Neural progenitor cell (in vitro differentiated cells): Measurements from ENCODE around the gene PBX3. TPM values are rescaled to one million over a fixed set of nuclear protein-coding genes. Genes with fewer than 3 reads are reported as not detected.

Source experiments
- DNase-seq: peaks from one replicate; pipeline ENCODE4 v3.0.0-alpha.2; 2016; ENCODE audit warnings: low spot score
- H2AFZ ChIP-seq: fragments of 200-600 bp; sonication (generic); replicated peaks from 2 replicates; pipeline ENCODE4 v1.6.1; 2016; ENCODE audit warnings: antibody characterized with exemption
- H3F3A ChIP-seq: fragments of 200-600 bp; sonication (generic); 2 replicates; pipeline ENCODE4 v1.6.1; 2016; ENCODE audit warnings: antibody characterized with exemption, low read depth
- H3K27ac ChIP-seq: fragments of 200-600 bp; sonication (generic); 2 replicates; pipeline ENCODE4 v1.5.1; 2016; ENCODE audit warnings: mild to moderate bottlenecking
- H3K27me3 ChIP-seq: fragments of 200-600 bp; sonication (generic); 2 replicates; pipeline ENCODE4 v1.6.1; 2016; ENCODE audit warnings: mild to moderate bottlenecking, moderate library complexity
- H3K36me3 ChIP-seq: fragments of 200-600 bp; sonication (generic); 2 replicates; pipeline ENCODE4 v1.5.1; 2016
- H3K4me1 ChIP-seq: fragments of 200-600 bp; sonication (generic); 2 replicates; pipeline ENCODE4 v1.6.1; 2016; ENCODE audit warnings: mixed run types
- H3K4me2 ChIP-seq: fragments of 200-600 bp; sonication (generic); 2 replicates; pipeline ENCODE4 v1.6.1; 2016
- H3K4me3 ChIP-seq: fragments of 200-600 bp; sonication (generic); 2 replicates; pipeline ENCODE4 v1.5.1; 2016
- H3K79me2 ChIP-seq: fragments of 200-600 bp; sonication (generic); 2 replicates; pipeline ENCODE4 v1.6.1; 2016; ENCODE audit warnings: low read depth
- H3K9ac ChIP-seq: fragments of 200-600 bp; sonication (generic); 2 replicates; pipeline ENCODE4 v1.6.1; 2016
- H3K9me3 ChIP-seq: fragments of 200-600 bp; sonication (generic); 2 replicates; pipeline ENCODE4 v1.5.1; 2016; ENCODE audit warnings: low read depth
- H4K20me1 ChIP-seq: fragments of 200-600 bp; sonication (generic); 2 replicates; pipeline ENCODE4 v1.6.1; 2016; ENCODE audit warnings: low read depth
- H3K27ac Mint-ChIP-seq: 3 replicates; pipeline ENCODE4 v1.8.0; 2021; ENCODE audit warnings: mixed read lengths
- H3K27me3 Mint-ChIP-seq: 2 replicates; pipeline ENCODE4 v1.8.0; 2022; ENCODE audit warnings: low read depth, mild to moderate bottlenecking, inconsistent platforms, moderate library complexity, mixed read lengths; ENCODE audit not compliant: insufficient read depth
- H3K36me3 Mint-ChIP-seq: 3 replicates; pipeline ENCODE4 v1.8.0; 2021; ENCODE audit warnings: mixed read lengths
- H3K4me1 Mint-ChIP-seq: 3 replicates; pipeline ENCODE4 v1.8.0; 2021; ENCODE audit warnings: mixed read lengths
- H3K4me3 Mint-ChIP-seq: 3 replicates; pipeline ENCODE4 v1.8.0; 2021; ENCODE audit warnings: mild to moderate bottlenecking, moderate library complexity, mixed read lengths
- H3K9me3 Mint-ChIP-seq: 3 replicates; pipeline ENCODE4 v1.8.0; 2020; ENCODE audit warnings: mixed read lengths
- EZH2 ChIP-seq: fragments of 200-600 bp; sonication (generic); IDR thresholded peaks from 2 replicates; pipeline ENCODE4 v1.6.1; 2017; ENCODE audit warnings: antibody characterized with exemption, mild to moderate bottlenecking, moderate library complexity
- EZH2phosphoT487 ChIP-seq: fragments of 200-600 bp; sonication (generic); IDR thresholded peaks from 2 replicates; pipeline ENCODE4 v1.6.1; 2017; ENCODE audit warnings: antibody characterized with exemption
- total RNA-seq: library from RNA; depleted of rRNA; stranded (reverse); fragments of >200 nt; gene quantifications from 2 replicates; pipeline ENCODE4 v1.2.3, GENCODE V29; 2015; ENCODE audit warnings: low replicate concordance
- TF ChIP-seq, protein P1 (sequence below): fragments of 200-600 bp; sonication (generic); IDR thresholded peaks from 2 replicates; pipeline ENCODE4 v1.5.1; 2017; ENCODE audit warnings: antibody characterized with exemption, mild to moderate bottlenecking

PBX3 gene
- total RNA-seq, 1 donor from 2014 or later: 99.5 TPM

DNA sequence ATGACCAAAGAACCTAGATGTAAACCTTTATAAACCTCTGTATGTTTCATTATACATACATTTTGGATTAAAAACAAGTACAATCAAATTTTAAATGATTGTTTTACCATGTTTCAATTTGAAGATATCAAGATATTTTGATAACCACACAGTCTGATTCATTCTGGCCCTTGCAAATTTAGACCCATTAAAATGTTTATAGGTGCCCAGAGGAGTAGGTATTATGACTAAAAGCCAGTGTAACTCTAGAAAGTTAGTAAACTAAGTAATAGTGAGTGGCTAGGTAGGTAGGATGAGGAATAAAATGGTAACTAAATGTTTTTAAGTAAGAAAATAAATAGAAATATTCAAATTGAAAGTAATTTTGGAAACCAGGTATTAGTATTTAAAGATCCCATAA lies 165.5 kb downstream of the PBX3 start:
- peaks cover 16% of the 10 kb centered on the region for H3K4me1 ChIP-seq
- no peak overlapping the region for H3K27ac ChIP-seq
- Mint-ChIP-seq H3K27ac (no peak overlapping the region), H3K27me3 (no peaks in the 10 kb centered on the region), H3K9me3 (no peaks in the 10 kb centered on the region), H3K4me1 (peaks cover 41% of the 10 kb centered on the region), H3K36me3 (peaks cover 2% of the 10 kb centered on the region), H3K4me3 (no peak overlapping the region)
- no peaks in the 10 kb centered on the region for H3K9me3 ChIP-seq
- peaks cover 6% of the 10 kb centered on the region for H3F3A ChIP-seq
- H2AFZ ChIP-seq: no peak overlapping the region
- no peaks in the 10 kb centered on the region for H3K36me3 ChIP-seq
- H3K4me2 ChIP-seq: no peak overlapping the region
- TF ChIP-seq EZH2phosphoT487: no peak
- DNase-seq: no peak
- H3K79me2 ChIP-seq: peaks cover 38% of the 10 kb centered on the region
- peaks cover 63% of the 10 kb centered on the region for H4K20me1 ChIP-seq
- no peak overlapping the region for H3K4me3 ChIP-seq
- H3K9ac ChIP-seq: no peak overlapping the region
- no peaks in the 10 kb centered on the region for H3K27me3 ChIP-seq

DNA sequence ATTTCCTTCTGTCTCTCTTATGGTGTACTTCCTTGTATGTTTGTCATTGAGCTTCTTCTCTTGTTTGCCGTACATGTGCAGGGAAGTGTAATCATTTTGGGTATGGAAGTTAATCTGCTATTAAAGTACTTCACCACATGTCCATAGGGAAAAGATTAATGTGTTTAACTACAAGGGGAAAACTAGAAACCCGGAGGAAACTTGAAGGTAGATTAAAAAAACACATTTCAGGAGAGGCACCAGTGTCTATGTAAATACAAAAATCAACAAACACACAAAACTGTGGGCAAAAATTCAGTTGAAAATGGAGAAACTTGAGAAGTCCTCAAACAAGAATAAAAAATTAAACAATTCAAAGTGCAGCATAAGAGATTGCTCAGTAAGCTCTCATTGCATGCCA lies 166.4 kb downstream of the PBX3 start:
- Histone ChIP-seq H2AFZ (no peak overlapping the region), H3K27ac (no peak overlapping the region), H3K4me2 (no peak overlapping the region), H4K20me1 (peaks cover 56% of the 10 kb centered on the region), H3K9ac (no peak overlapping the region), H3F3A (peaks cover 6% of the 10 kb centered on the region), H3K4me1 (peaks cover 10% of the 10 kb centered on the region), H3K36me3 (no peaks in the 10 kb centered on the region), H3K9me3 (no peaks in the 10 kb centered on the region), H3K27me3 (no peaks in the 10 kb centered on the region), H3K79me2 (peaks cover 33% of the 10 kb centered on the region), H3K4me3 (no peak overlapping the region)
- Mint-ChIP-seq H3K4me3 (no peak overlapping the region), H3K27ac (no peak overlapping the region), H3K9me3 (no peaks in the 10 kb centered on the region), H3K27me3 (no peaks in the 10 kb centered on the region), H3K36me3 (peaks cover 2% of the 10 kb centered on the region), H3K4me1 (peaks cover 33% of the 10 kb centered on the region)
- TF ChIP-seq EZH2phosphoT487 (no peak), EZH2 (no peak)
- TF ChIP-seq, protein P1, sequence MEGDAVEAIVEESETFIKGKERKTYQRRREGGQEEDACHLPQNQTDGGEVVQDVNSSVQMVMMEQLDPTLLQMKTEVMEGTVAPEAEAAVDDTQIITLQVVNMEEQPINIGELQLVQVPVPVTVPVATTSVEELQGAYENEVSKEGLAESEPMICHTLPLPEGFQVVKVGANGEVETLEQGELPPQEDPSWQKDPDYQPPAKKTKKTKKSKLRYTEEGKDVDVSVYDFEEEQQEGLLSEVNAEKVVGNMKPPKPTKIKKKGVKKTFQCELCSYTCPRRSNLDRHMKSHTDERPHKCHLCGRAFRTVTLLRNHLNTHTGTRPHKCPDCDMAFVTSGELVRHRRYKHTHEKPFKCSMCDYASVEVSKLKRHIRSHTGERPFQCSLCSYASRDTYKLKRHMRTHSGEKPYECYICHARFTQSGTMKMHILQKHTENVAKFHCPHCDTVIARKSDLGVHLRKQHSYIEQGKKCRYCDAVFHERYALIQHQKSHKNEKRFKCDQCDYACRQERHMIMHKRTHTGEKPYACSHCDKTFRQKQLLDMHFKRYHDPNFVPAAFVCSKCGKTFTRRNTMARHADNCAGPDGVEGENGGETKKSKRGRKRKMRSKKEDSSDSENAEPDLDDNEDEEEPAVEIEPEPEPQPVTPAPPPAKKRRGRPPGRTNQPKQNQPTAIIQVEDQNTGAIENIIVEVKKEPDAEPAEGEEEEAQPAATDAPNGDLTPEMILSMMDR: no peak
- no peak for DNase-seq

DNA sequence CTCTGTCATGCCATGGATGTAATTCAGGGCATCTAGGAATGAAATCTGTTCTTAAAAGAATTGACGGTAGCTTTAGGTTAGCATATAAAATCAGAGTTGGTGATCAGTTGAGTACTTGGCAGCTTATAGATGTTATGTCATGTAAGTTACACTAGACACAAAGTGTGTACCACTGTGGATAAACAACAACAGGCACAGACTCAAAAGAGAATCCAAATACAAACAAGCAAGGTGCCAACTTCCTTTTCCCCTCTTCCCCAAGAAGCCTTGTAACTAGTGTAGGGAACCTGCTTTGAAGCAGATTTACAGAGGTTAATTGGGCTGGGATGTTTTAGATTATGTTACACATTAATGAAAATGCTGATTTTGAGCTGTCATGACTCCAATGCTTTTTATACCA lies 167.2 kb downstream of the PBX3 start:
- Histone ChIP-seq H4K20me1 (peaks cover 50% of the 10 kb centered on the region), H3K27me3 (no peaks in the 10 kb centered on the region), H3F3A (peaks cover under 1% of the 10 kb centered on the region), H3K9me3 (no peaks in the 10 kb centered on the region), H3K36me3 (no peaks in the 10 kb centered on the region), H3K4me2 (no peak overlapping the region), H3K79me2 (peaks cover 27% of the 10 kb centered on the region), H2AFZ (no peak overlapping the region), H3K27ac (no peak overlapping the region), H3K4me1 (peaks cover 10% of the 10 kb centered on the region), H3K9ac (no peak overlapping the region), H3K4me3 (no peak overlapping the region)
- Mint-ChIP-seq H3K36me3 (peaks cover 2% of the 10 kb centered on the region), H3K4me3 (no peak overlapping the region), H3K4me1 (peaks cover 29% of the 10 kb centered on the region), H3K9me3 (no peaks in the 10 kb centered on the region), H3K27me3 (no peaks in the 10 kb centered on the region), H3K27ac (no peak overlapping the region)
- DNase-seq: no peak
- TF ChIP-seq EZH2phosphoT487: no peak
- TF ChIP-seq EZH2: no peak
- TF ChIP-seq, protein P1: no peak

DNA sequence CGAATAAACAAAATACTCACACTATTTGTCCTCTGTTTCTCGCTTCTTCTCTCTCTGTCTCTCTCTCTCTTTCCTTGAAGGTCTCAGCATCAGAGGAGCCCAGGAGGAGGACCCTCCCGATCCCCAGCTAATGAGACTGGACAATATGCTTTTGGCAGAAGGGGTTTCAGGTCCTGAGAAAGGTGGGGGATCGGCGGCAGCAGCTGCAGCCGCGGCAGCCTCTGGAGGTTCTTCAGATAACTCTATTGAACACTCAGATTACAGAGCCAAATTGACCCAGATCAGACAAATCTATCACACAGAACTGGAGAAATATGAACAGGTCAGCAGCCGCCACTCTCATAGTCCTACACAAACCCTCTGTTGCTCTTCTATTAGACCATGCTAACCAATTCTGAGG lies 168.4 kb downstream of the PBX3 start:
- H3K4me1 ChIP-seq: peaks cover 13% of the 10 kb centered on the region
- no peaks in the 10 kb centered on the region for H3K27me3 ChIP-seq
- peaks cover 47% of the 10 kb centered on the region for H4K20me1 ChIP-seq
- H3K27ac ChIP-seq: no peak overlapping the region
- no peak overlapping the region for H3K9ac ChIP-seq
- H3K9me3 ChIP-seq: no peaks in the 10 kb centered on the region
- H3K4me2 ChIP-seq: no peak overlapping the region
- no peaks in the 10 kb centered on the region for H3K27me3 Mint-ChIP-seq
- no peak overlapping the region for H3K4me3 ChIP-seq
- H3K36me3 ChIP-seq: no peaks in the 10 kb centered on the region
- peaks cover 4% of the 10 kb centered on the region for H3K36me3 Mint-ChIP-seq
- no peak overlapping the region for H2AFZ ChIP-seq
- H3K4me1 Mint-ChIP-seq: peaks cover 21% of the 10 kb centered on the region
- H3K9me3 Mint-ChIP-seq: no peaks in the 10 kb centered on the region
- TF ChIP-seq EZH2phosphoT487: no peak
- TF ChIP-seq, protein P1: no peak
- TF ChIP-seq EZH2: no peak
- peaks cover 7% of the 10 kb centered on the region for H3F3A ChIP-seq
- peaks cover 27% of the 10 kb centered on the region for H3K79me2 ChIP-seq
- no peak overlapping the region for H3K4me3 Mint-ChIP-seq
- no peak for DNase-seq
- no peak overlapping the region for H3K27ac Mint-ChIP-seq
